ENCODE data around the gene GLCE.

The GLCE gene

DNA sequence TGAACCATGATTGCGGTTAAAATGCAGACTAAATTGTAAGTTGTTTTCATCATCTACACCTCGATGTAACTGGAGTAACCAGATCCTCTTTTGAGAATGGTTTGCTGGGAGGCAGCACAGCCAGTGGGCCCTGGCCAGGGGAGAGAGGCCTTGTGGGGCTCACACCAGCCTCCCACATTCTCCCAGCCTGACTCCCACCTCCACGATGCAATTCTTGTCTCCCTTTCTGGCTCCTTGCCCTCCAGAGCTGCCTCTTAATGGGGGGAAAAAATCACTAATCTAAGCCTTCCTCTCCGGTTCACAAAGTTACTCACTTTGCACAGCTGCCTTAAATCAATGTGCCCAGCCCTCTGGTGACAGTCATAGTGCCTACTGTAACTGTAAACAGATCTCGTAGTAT is 120.3 kb downstream of the GLCE start:
- TF ChIP-seq, protein P1, sequence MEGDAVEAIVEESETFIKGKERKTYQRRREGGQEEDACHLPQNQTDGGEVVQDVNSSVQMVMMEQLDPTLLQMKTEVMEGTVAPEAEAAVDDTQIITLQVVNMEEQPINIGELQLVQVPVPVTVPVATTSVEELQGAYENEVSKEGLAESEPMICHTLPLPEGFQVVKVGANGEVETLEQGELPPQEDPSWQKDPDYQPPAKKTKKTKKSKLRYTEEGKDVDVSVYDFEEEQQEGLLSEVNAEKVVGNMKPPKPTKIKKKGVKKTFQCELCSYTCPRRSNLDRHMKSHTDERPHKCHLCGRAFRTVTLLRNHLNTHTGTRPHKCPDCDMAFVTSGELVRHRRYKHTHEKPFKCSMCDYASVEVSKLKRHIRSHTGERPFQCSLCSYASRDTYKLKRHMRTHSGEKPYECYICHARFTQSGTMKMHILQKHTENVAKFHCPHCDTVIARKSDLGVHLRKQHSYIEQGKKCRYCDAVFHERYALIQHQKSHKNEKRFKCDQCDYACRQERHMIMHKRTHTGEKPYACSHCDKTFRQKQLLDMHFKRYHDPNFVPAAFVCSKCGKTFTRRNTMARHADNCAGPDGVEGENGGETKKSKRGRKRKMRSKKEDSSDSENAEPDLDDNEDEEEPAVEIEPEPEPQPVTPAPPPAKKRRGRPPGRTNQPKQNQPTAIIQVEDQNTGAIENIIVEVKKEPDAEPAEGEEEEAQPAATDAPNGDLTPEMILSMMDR (IDR thresholded peaks at IDR 0.05; ENCODE audit: low read depth, low read length) = no peak
- H3K4me3 ChIP-seq (replicated peaks in 1 of 2; ENCODE audit: low read depth in 2 of 2, low read length in 2 of 2) = no peak overlapping the region
- peak in 1 of 2 donors; percentile 44 for DNase-seq (ENCODE audit: low read depth in 2 of 2)

DNA sequence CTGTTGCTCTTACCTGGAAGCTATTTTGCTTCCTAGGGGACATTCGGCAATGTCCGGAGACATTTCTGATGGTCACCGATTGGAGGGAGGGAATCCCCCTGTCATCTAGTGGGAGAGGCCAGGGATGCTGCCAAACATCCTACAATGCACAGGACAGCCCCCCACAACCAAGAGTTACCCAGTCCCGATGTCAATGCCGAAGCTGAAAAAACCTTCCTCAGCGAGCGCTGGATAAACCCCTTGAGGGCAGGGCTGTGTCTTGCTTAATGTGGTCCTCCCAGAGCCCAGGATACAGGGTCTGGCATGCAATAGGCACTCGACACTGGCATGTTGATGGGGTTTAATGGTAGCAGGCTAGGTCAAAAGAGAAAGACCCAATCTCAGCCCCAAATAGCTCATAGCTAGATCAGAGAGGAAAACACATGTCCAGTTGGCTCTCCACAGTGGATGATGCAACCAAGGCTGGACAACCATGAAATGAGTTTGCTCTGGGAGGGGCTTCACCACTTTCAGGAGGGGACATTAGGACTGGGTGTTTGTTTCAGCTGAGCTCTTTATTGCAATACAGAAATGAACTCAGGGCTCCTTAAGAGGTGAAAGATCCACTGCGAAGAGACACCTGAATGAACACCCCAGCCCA is 121.8 kb downstream of the GLCE start:
- DNase-seq (ENCODE audit: low read depth in 2 of 2) = no peak
- H3K4me3 ChIP-seq (replicated peaks in 1 of 2; ENCODE audit: low read depth in 2 of 2, low read length in 2 of 2) = no peak overlapping the region
- TF ChIP-seq, protein P1 (IDR thresholded peaks at IDR 0.05; ENCODE audit: low read depth, low read length) = no peak

DNA sequence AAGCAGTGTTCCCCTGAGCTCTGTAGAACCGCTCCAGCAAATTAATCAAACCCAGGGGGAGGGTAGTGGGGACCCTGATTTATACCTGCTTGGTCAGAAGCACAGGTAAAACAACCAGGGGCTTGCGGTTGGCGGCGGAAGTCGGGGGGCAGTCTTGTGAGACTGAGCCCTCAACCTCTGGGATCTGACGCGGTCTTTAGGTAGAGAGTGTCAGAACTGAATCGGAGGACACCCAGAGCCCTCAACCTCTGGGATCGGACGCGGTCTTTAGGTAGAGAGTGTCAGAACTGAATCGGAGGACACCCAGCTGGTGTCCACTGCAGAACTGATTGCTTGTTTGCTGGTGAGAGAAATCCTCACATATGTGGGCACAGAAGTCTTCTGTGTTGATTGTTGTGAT is 125.4 kb downstream of the GLCE start:
- H3K4me3 ChIP-seq (replicated peaks in 1 of 2; ENCODE audit: low read depth in 2 of 2, low read length in 2 of 2) = no peak overlapping the region

DNA sequence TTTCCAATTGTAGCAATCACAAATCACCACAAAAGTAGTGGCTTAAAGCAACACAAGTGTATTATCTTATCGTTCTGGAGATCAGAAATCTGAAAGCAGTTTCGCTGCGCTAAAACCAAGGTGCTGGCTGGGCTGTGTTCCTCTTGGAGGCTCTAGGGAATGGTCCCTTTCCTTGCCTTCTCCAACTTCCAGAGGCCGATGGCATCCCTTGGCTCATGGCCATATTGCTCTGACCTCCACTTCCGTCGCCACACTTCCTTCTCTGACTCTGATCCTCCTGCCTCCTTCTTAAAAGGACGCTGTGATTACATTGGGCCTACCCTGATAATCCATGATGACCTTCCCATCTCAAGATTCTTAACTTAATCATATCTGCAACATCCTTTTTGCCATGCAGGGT is 127.6 kb downstream of the GLCE start:
- TF ChIP-seq, protein P1 (IDR thresholded peaks at IDR 0.05; ENCODE audit: low read depth, low read length) = no peak
- DNase-seq (ENCODE audit: low read depth in 2 of 2) = no peak
- H3K4me3 ChIP-seq (replicated peaks in 1 of 2; ENCODE audit: low read depth in 2 of 2, low read length in 2 of 2) = no peak overlapping the region

More for the DNA sequence above, 125.4 kb downstream of the GLCE start:
- no peak for DNase-seq (ENCODE audit: low read depth in 2 of 2)
- TF ChIP-seq, protein P1 (IDR thresholded peaks at IDR 0.05; ENCODE audit: low read depth, low read length) = no peak

DNA sequence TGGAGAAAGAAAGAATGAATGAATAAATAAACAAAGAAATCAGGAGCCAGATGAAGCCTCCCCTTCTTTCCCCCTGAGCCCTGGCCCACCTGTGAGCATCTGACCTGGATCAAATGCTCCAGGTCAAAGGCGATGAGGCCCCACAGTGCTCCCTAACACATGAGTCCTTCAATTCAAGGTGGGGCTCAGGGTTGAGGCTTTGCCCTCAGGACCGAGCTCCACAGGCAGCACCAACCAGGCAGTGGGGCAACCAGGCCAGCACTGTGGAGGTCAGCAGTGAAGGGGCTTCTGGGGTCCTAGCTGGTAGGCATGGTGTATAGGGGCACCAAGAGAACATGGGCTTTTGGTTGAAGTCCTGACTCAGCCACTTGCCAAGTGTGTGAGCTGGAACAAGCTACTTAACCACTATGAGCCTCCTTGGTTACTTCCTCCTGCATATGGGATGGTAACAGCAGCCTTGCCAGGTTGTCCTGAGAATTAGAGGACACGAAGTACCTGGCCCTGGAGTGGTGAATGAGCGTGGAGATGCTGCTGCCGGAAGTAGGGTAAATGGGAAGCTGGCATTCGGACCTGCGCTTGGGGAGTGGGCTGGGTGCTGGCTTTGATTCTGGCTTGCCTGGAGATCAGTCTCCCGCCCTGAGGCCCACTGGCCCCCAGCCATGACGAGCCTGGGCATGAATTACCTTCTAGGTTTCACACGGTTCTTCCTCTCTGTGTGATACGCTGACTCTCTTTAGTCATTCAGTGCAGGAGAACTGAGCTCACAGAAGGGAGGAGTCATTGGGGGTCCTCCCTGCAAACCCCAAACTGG is 128.3 kb downstream of the GLCE start:
- TF ChIP-seq, protein P1 (IDR thresholded peaks at IDR 0.05; ENCODE audit: low read depth, low read length) = no peak

DNA sequence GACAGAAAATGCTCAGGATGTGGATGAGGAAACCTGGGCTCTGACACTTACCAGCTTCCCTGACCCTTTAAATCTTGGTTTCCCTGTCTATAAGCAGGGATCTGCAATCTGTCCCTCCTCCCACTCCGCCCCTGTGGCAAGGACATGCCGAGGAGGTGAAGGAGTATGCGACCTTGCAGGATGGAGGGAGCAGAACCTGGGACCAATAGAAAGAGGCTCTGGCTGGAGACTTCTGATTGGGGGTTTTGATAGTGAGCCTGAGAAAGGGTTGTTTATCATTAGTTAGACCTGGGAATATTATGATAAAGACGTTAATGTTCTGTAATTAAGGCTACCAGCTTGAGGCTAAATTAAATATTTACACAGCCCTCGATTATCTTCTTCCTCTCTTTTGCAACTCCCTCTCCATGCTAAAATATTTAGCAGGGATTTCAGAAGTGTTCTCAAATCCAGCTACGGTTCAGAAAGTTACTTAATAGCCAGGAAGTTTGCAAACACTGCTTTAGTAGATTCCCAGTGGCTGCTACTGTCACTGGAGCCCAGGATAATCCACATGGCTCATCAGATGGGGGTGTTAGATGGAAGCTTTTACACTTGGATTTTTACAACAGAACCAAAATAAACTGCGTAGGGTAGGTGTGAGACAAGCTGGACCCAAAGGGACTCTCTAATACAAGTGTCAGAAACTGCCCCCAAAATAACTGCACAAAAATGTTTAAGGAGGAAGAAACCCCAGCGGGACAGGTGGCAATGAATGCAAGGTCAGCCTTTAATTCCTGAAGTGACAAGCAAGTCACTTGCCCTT is 129.1 kb downstream of the GLCE start:
- peak in 1 of 2 donors; percentile 35 for DNase-seq (ENCODE audit: low read depth in 2 of 2)
- H3K4me3 ChIP-seq (replicated peaks in 1 of 2; ENCODE audit: low read depth in 2 of 2, low read length in 2 of 2) = no peak overlapping the region
- TF ChIP-seq, protein P1 (IDR thresholded peaks at IDR 0.05; ENCODE audit: low read depth, low read length) = no peak

More for the DNA sequence above, 128.3 kb downstream of the GLCE start:
- DNase-seq (ENCODE audit: low read depth in 2 of 2) = no peak
- H3K4me3 ChIP-seq (replicated peaks in 1 of 2; ENCODE audit: low read depth in 2 of 2, low read length in 2 of 2) = no peak overlapping the region
